HepG2 (cell line): Measurements from ENCODE around the gene RPS6KL1. TPM values are rescaled to one million over a fixed set of nuclear protein-coding genes. Genes with fewer than 3 reads are reported as not detected.

Experiments
- CCAR2 ChIP-seq: fragments of 200-400 bp; formaldehyde crosslinking; optimal IDR thresholded peaks from 2 replicates; pipeline ENCODE3; 2018; ENCODE audit warnings: low read depth, mild to moderate bottlenecking, low read length, moderate library complexity
- CSRNP2 ChIP-seq: sonication (generic); formaldehyde crosslinking; conservative IDR thresholded peaks from 2 replicates; pipeline ENCODE4 v1.8.0; 2022; ENCODE audit warnings: low read depth, missing genetic modification reagents
- E2F5 ChIP-seq: sonication (generic); formaldehyde crosslinking; conservative IDR thresholded peaks from 2 replicates; pipeline ENCODE4 v1.4.0; 2020; ENCODE audit warnings: missing genetic modification reagents
- EED ChIP-seq: sonication (generic); formaldehyde crosslinking; IDR thresholded peaks from 2 replicates; pipeline ENCODE4 v1.5.0; 2020; ENCODE audit warnings: mild to moderate bottlenecking, missing genetic modification reagents
- FOXO1 ChIP-seq: sonication (generic); formaldehyde crosslinking; IDR thresholded peaks from 2 replicates; pipeline ENCODE4 v1.4.0; 2020; ENCODE audit warnings: missing genetic modification reagents
- HMG20A ChIP-seq: IDR thresholded peaks from 2 replicates; pipeline ENCODE4 v1.6.1; 2016; ENCODE audit warnings: borderline replicate concordance
- IKZF5 ChIP-seq: IDR thresholded peaks from 2 replicates; pipeline ENCODE4 v1.6.1; 2018; ENCODE audit warnings: missing genetic modification reagents, mild to moderate bottlenecking, missing compliant biosample characterization
- MXD4 ChIP-seq: IDR thresholded peaks from 2 replicates; pipeline ENCODE4 v1.6.1; 2016; ENCODE audit warnings: mild to moderate bottlenecking, missing biosample characterization, missing genetic modification reagents
- MYC ChIP-seq: sonication (generic); formaldehyde crosslinking; IDR thresholded peaks from 2 replicates; pipeline ENCODE4 v1.9.0; 2021; ENCODE audit warnings: missing genetic modification reagents, borderline replicate concordance
- MYNN ChIP-seq: sonication (generic); formaldehyde crosslinking; IDR thresholded peaks from 2 replicates; pipeline ENCODE4 v1.4.0; 2020; ENCODE audit warnings: mild to moderate bottlenecking, low read depth, missing genetic modification reagents
- NBN ChIP-seq: fragments of 450-650 bp; conservative IDR thresholded peaks from 2 replicates; pipeline ENCODE4 v1.6.1; 2017
- NCOA2 ChIP-seq: sonication (generic); formaldehyde crosslinking; IDR thresholded peaks from 2 replicates; pipeline ENCODE4 v1.8.0; 2022; ENCODE audit warnings: inconsistent platforms
- PBX2 ChIP-seq: IDR thresholded peaks from 2 replicates; pipeline ENCODE4 v1.6.1; 2016; ENCODE audit warnings: control low read depth
- PLSCR1 ChIP-seq: sonication (generic); formaldehyde crosslinking; IDR thresholded peaks from 2 replicates; pipeline ENCODE4 v1.5.0; 2020; ENCODE audit warnings: missing genetic modification reagents, mild to moderate bottlenecking, borderline replicate concordance
- ZBTB7A ChIP-seq: sonication (generic); formaldehyde crosslinking; IDR thresholded peaks from 2 replicates; pipeline ENCODE4 v1.8.0; 2022; ENCODE audit warnings: mild to moderate bottlenecking, missing genetic modification reagents
- ZBTB8A ChIP-seq: sonication (generic); formaldehyde crosslinking; IDR thresholded peaks from 2 replicates; pipeline ENCODE4 v1.4.0; 2020; ENCODE audit warnings: mild to moderate bottlenecking, low read depth, missing genetic modification reagents, borderline replicate concordance
- ZFP37 ChIP-seq: sonication (generic); formaldehyde crosslinking; IDR thresholded peaks from 2 replicates; pipeline ENCODE4 v1.4.0; 2020; ENCODE audit warnings: missing genetic modification reagents, borderline replicate concordance
- ZFX ChIP-seq: sonication (generic); formaldehyde crosslinking; IDR thresholded peaks from 2 replicates; pipeline ENCODE4 v1.4.0; 2020; ENCODE audit warnings: mild to moderate bottlenecking, low read depth, missing genetic modification reagents, moderate library complexity
- ZNF20 ChIP-seq: sonication (generic); formaldehyde crosslinking; IDR thresholded peaks from 2 replicates; pipeline ENCODE4 v1.4.0; 2020; ENCODE audit warnings: mild to moderate bottlenecking, moderate library complexity, missing genetic modification reagents
- ZNF292 ChIP-seq: sonication (generic); formaldehyde crosslinking; IDR thresholded peaks from 2 replicates; pipeline ENCODE4 v1.8.1; 2022; ENCODE audit warnings: mild to moderate bottlenecking, low read depth, missing genetic modification reagents, borderline replicate concordance
- ZNF557 ChIP-seq: sonication (generic); formaldehyde crosslinking; IDR thresholded peaks from 2 replicates; pipeline ENCODE4 v1.4.0; 2020; ENCODE audit warnings: missing genetic modification reagents
- ZNF598 ChIP-seq: sonication (generic); formaldehyde crosslinking; IDR thresholded peaks from 2 replicates; pipeline ENCODE4 v1.5.1; 2020; ENCODE audit warnings: mild to moderate bottlenecking, missing genetic modification reagents, borderline replicate concordance
- ZNF7 ChIP-seq: IDR thresholded peaks from 2 replicates; pipeline ENCODE4 v1.6.1; 2016; ENCODE audit warnings: missing biosample characterization, missing genetic modification reagents
- ZNF792 ChIP-seq: IDR thresholded peaks from 2 replicates; pipeline ENCODE4 v1.6.1; 2016
- ZSCAN30 ChIP-seq: sonication (generic); formaldehyde crosslinking; IDR thresholded peaks from 2 replicates; pipeline ENCODE4 v1.5.0; 2020; ENCODE audit warnings: mild to moderate bottlenecking, missing genetic modification reagents
- polyA plus RNA-seq, 8 experiments: library from polyadenylated mRNA; depleted of rRNA in 3 of 8; stranded (reverse) in 7 of 8; unstranded in 1 of 8; fragments of >200 nt; fragmentation: Illumina TruSeq in 4 of 8; extraction: Trizol in 4 of 8; gene quantifications; 2 replicates each; pipeline versions ENCODE4 v1.2.1 to v1.2.3, GENCODE V29; 2011 to 2016; ENCODE audit warnings: low read depth in 4 of 8, missing spikeins in 1 of 8, mixed read lengths in 1 of 8; ENCODE audit not compliant: insufficient read depth in 1 of 8
- total RNA-seq, 5 experiments: library from RNA; depleted of rRNA; stranded (reverse); fragments of >200 nt; fragmentation: Illumina TruSeq; extraction: Trizol; gene quantifications; 2 replicates each; pipeline ENCODE4 v1.2.3, GENCODE V29; 2016; ENCODE audit warnings: low read depth in 1 of 5

Gene RPS6KL1
- total and polyA plus RNA-seq, 2 of the 13 experiments (the other 11 are each of a cell fraction or from before 2014, with no cell fraction given), result 6.5 to 11.5 TPM

- peak; percentile 35; the same call in 1 of the 2 replicates for TF ChIP-seq MYC (CRISPR knock-in tag)
- TF ChIP-seq E2F5 (CRISPR knock-in tag), result no peak
- no peak for TF ChIP-seq ZNF557 (CRISPR knock-in tag)
- no peak for TF ChIP-seq CSRNP2 (CRISPR knock-in tag)
- no peak for TF ChIP-seq ZNF598 (CRISPR knock-in tag)
- no peak for TF ChIP-seq CCAR2
- TF ChIP-seq ZBTB7A (CRISPR knock-in tag), result peak; percentile 87
- no peak for TF ChIP-seq NBN
- TF ChIP-seq PBX2, result no peak
- TF ChIP-seq ZBTB8A, result 0 out of 2 replicates have a peak, but pooled peaks have one; percentile 71
- TF ChIP-seq ZSCAN30, result no peak
- TF ChIP-seq FOXO1, result no peak
- TF ChIP-seq ZNF20 (CRISPR knock-in tag), result no peak
- TF ChIP-seq NCOA2 (CRISPR knock-in tag), result peak; percentile 19; the same call in 1 of the 2 replicates
- no peak for TF ChIP-seq ZNF7 (CRISPR knock-in tag)
- no peak for TF ChIP-seq PLSCR1
- no peak for TF ChIP-seq HMG20A
- no peak for TF ChIP-seq ZFP37 (CRISPR knock-in tag)
- peak; percentile 51; the same call in 1 of the 2 replicates for TF ChIP-seq MXD4
- peak; percentile 81 for TF ChIP-seq ZFX (CRISPR knock-in tag)
- peak; percentile 90 for TF ChIP-seq ZNF292 (CRISPR knock-in tag)
- TF ChIP-seq ZNF792 (CRISPR knock-in tag), result peak; percentile 65; the same call in 1 of the 2 replicates
- peak; percentile 42; the same call in 1 of the 2 replicates for TF ChIP-seq IKZF5 (CRISPR knock-in tag)
- TF ChIP-seq MYNN (CRISPR knock-in tag), result no peak
- TF ChIP-seq EED (CRISPR knock-in tag), result no peak
Observed at GRCh38 chr14:74956280-74957072, 33.4 kb upstream of the RPS6KL1 start (continued).
